Renal cortical epithelial cell (primary cell): ENCODE data around the gene ZBTB8B. TPM values are rescaled to one million over a fixed set of nuclear protein-coding genes. Genes with fewer than 3 reads are reported as not detected.

Experiments
- DNase-seq: peaks from one replicate; pipeline ENCODE4 v3.0.0-alpha.2; 2011; ENCODE audit warnings: low read depth
- total RNA-seq: library from RNA; depleted of rRNA; stranded (reverse); fragments of >200 nt; gene quantifications from 2 replicates; pipeline ENCODE4 v1.2.3, GENCODE V29; 2014

The ZBTB8B gene
- total RNA-seq, 1 donor from 2014 or later, result under 0.01 TPM

- DNase-seq, result no peak
Observed at GRCh38 chr1:32507021-32507420, 42.1 kb downstream of the ZBTB8B start.

- DNase-seq, result no peak
Observed at GRCh38 chr1:32508761-32509160, 43.9 kb downstream of the ZBTB8B start.

- no peak for DNase-seq
Observed at GRCh38 chr1:32509939-32510338, 45.1 kb downstream of the ZBTB8B start.

Other genes starting within 250 kb of the ZBTB8B start
- 9.4 and 19.8 TPM in 2 replicates for gene TMEM234, start 242.7 kb upstream of the ZBTB8B start, total RNA-seq
- 283 and 504 TPM in 2 replicates for gene EIF3I, start 242.7 kb upstream of the ZBTB8B start, total RNA-seq
- 0.20 TPM in 1 of 2 replicates, not detected in the other for gene FAM167B, start 217.8 kb upstream of the ZBTB8B start, total RNA-seq
- gene LCK, start 213.8 kb upstream of the ZBTB8B start, total RNA-seq, result 0.10 and 0.69 TPM in 2 replicates
- 113 and 117 TPM in 2 replicates for gene HDAC1, start 173.0 kb upstream of the ZBTB8B start, total RNA-seq
- gene MARCKSL1, start 128.8 kb upstream of the ZBTB8B start, total RNA-seq, result 32.8 and 70.9 TPM in 2 replicates
- gene FAM229A, start 102.6 kb upstream of the ZBTB8B start, total RNA-seq, result 1.5 and 1.9 TPM in 2 replicates
- 0.20 TPM in 1 of 2 replicates, not detected in the other for gene TSSK3, start 102.5 kb upstream of the ZBTB8B start, total RNA-seq
- 85.1 and 90.1 TPM in 2 replicates for gene BSDC1, start 70.6 kb upstream of the ZBTB8B start, total RNA-seq
- gene ZBTB8A, start 74.4 kb downstream of the ZBTB8B start, total RNA-seq, result 7.3 and 8.9 TPM in 2 replicates
- 50.9 and 51.1 TPM in 2 replicates for gene ZBTB8OS, start 185.5 kb downstream of the ZBTB8B start, total RNA-seq
- 163 and 253 TPM in 2 replicates for gene RBBP4, start 186.1 kb downstream of the ZBTB8B start, total RNA-seq
- 53.7 and 68.7 TPM in 2 replicates for gene SYNC, start 237.7 kb downstream of the ZBTB8B start, total RNA-seq